IPS-11a (cell line): ENCODE data around the gene GATA1.
A peak's percentile ranks its signal among the peaks of the same experiment; 100 is the strongest.

ENCODE experiments used
- H3K4me3 ChIP-seq: one replicate; pipeline ENCODE4 v1.5.1; 2013; ENCODE audit warnings: low read depth, low read length, control low read depth

The GATA1 gene

GRCh38 chrX:48784726-48785125, 1.7 kb upstream of the GATA1 start:
- H3K4me3 ChIP-seq: no peak overlapping the region

- no peak overlapping the region for H3K4me3 ChIP-seq
These were observed 1.2 kb upstream of the GATA1 start for GRCh38 chrX:48785186-48785539.

GRCh38 chrX:48785540-48786214, 713 bp upstream of the GATA1 start:
- no peak overlapping the region for H3K4me3 ChIP-seq

- no peak overlapping the region for H3K4me3 ChIP-seq
These were observed 575 bp downstream of the GATA1 start for GRCh38 chrX:48786825-48787504.

- no peak overlapping the region for H3K4me3 ChIP-seq
These were observed 1.4 kb downstream of the GATA1 start for GRCh38 chrX:48787505-48788443.

GRCh38 chrX:48789366-48790220, 3.2 kb downstream of the GATA1 start:
- H3K4me3 ChIP-seq: no peak overlapping the region

- H3K4me3 ChIP-seq: no peak overlapping the region
These were observed 4.1 kb downstream of the GATA1 start for GRCh38 chrX:48790477-48790876.

- H3K4me3 ChIP-seq: no peak overlapping the region
These were observed 4.9 kb downstream of the GATA1 start for GRCh38 chrX:48791063-48791820.

GRCh38 chrX:48792219-48792618, 5.8 kb downstream of the GATA1 start:
- no peak overlapping the region for H3K4me3 ChIP-seq

- no peak overlapping the region for H3K4me3 ChIP-seq
These were observed 7.5 kb downstream of the GATA1 start for GRCh38 chrX:48793935-48794334.

GRCh38 chrX:48794340-48794910, 8.0 kb downstream of the GATA1 start:
- H3K4me3 ChIP-seq: no peak overlapping the region

GRCh38 chrX:48794911-48795515, 8.6 kb downstream of the GATA1 start:
- no peak overlapping the region for H3K4me3 ChIP-seq

GRCh38 chrX:48798318-48798717, 11.9 kb downstream of the GATA1 start:
- H3K4me3 ChIP-seq: no peak overlapping the region

- H3K4me3 ChIP-seq: peak overlapping the region; percentile 78
These were observed 14.3 kb downstream of the GATA1 start for GRCh38 chrX:48800574-48801279.

- peak within 1 kb of the TSS; percentile 78 for H3K4me3 ChIP-seq
These were observed 15.1 kb downstream of the GATA1 start, which contains the start of gene HDAC6 for GRCh38 chrX:48801280-48802088. Gene HDAC6, plus strand, starts transcription at chrX:48802067. Its CDS starts 626 bp downstream, at chrX:48802693.

GRCh38 chrX:48802089-48802904, 15.9 kb downstream of the GATA1 start:
- peak overlapping the region; percentile 55 for H3K4me3 ChIP-seq

GRCh38 chrX:48802905-48803200, 16.5 kb downstream of the GATA1 start:
- H3K4me3 ChIP-seq: peak overlapping the region; percentile 55
